Measurements from ENCODE around the gene DRGX.

The DRGX gene

DNA sequence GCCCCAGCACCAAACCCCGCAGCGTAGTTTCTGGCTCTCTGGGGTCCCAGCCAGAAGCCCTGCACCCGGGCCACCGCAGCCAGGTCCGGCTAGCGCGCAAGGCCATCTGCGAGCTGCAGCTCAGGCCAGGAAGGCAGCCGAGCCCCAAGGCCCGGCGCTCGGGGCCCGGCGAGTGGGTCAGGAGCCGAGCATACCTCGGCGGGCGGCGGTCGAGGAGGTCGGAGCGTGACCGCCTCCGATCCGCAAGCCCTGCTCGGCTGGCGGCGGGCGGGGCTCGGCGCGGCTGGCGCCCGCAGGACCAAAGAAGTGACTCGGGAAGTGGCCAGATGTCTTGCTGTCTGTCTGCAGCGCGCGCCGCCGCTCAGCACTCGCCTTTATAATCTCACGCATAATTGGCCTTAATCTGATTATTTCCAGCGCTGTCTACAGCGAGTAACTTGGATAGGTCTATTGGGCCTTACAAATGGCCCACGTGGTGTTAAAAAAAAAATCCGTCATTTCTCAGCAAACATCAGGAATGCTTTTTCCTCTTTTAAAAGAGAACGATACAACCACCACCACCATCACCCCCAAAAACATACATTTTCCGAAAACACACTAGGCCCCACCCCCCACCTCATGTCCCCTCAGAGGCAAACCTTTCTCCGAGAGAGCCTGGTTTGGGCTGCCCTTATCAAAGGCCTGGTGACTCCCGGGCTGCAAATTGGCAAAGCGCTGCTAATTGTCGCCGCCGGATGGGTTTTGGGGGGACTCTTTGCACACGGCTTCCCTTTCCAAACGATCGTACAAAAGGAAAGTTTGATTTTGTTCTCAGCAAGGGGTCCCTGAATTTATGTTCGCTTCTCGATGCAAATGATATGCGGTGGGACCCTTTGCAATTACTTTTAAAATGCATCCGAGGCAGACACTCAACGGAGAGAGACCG lies at the start of gene DRGX:
TSS of gene DRGX (minus strand) at position 349 of the 925 bp plus-strand sequence. CDS start 649 bp downstream, outside the sequence.
- in situ Hi-C loops (cut with MboI; ENCODE audit: low sequenced_read_pairs), result no loop called here

GRCh38 chr10:49444349-49444748 lies 48.5 kb upstream of the DRGX start:
- in situ Hi-C loops (cut with MboI; ENCODE audit: low sequenced_read_pairs), result no loop called here

GRCh38 chr10:49442863-49443262 lies 47.0 kb upstream of the DRGX start:
- in situ Hi-C loops (cut with MboI; ENCODE audit: low sequenced_read_pairs), result no loop called here

DNA sequence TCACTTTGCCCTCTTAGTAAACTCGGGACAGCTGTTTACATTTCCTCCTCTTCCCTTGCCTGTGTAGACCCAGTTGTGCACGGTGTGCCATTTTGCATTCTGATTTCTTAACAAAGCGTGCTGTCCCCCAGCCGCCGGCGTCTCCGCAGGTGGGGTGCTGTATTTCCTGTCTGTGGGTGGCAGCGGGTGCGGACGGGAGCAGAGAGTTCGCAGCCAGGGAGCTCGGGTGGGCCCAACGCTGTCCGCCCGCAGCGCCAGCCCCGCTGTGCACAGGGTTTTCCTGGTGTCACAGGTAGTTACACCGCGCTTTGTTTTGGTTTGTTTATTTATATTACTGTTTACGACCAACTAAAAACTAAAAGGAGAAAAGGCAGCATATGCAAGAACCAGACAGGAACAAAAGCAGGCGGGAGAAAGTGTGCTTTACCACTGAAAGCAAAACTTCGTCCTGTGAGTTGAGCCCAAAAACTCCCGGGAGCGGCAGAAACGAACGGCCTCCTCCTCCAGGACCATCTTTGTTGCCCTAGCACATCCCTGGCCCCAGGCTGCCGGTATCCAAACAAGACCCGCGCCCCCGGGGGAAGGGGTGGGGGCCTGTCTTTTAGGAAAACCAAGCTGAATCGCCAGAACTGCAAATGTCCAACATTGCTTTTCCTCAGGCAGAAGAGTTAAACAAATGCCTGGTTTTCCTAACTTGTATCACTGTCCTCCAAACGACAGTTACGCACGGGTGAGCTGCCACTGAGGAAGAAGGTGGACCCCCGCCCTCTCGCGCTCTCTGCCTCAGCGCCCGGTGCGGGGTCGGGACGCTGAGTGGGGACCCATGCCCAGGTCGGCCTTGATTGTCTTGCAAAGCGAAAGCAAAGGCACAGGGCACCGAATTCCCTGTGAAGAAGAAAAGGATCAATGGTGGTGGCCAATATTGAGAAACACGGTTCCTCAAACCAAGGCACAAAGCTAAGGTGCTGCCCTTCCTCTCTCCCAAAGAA lies 45.9 kb upstream of the DRGX start:
- in situ Hi-C loops (cut with MboI; ENCODE audit: low sequenced_read_pairs), result no loop called here

DNA sequence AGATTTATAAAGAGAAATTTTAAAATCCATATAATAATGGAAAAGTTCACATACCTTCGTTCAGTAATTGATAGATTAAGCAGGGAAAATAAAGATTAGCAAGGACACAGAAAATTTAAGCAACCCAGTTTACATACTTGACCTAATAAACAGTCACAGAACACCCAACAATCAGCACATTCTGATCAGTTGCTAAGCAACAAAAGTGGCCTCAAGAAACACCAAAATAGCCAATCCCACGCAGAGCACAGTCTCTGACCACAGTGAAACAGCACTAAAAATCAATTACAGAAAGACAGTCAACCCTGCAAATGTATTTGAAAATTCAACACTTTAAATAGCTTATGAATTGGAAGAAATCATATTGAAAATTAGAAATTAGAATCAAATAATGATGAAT lies 39.3 kb upstream of the DRGX start:
- in situ Hi-C loops (cut with MboI; ENCODE audit: low sequenced_read_pairs), result no loop called here

DNA sequence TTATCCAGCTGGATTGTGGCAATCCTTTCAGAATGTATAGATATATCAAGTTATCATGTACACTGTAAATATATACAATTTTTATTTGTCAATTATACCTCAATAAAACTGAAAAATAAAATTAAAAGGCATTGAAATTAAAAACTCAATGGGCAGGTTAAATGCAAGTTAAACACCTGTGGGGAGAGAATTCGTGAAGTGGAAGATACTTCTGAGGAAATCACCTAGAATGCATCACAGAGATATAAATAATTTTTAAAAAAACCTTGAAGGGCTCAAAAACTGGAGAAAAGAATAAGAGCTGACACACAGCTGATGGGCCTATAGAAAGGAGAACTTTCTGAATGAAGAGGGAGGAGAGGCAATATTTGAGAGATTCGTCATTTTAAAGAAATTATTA lies 37.2 kb upstream of the DRGX start:
- in situ Hi-C loops (cut with MboI; ENCODE audit: low sequenced_read_pairs), result no loop called here

GRCh38 chr10:49431426-49431825 lies 35.5 kb upstream of the DRGX start:
- in situ Hi-C loops (cut with MboI; ENCODE audit: low sequenced_read_pairs), result no loop called here

DNA sequence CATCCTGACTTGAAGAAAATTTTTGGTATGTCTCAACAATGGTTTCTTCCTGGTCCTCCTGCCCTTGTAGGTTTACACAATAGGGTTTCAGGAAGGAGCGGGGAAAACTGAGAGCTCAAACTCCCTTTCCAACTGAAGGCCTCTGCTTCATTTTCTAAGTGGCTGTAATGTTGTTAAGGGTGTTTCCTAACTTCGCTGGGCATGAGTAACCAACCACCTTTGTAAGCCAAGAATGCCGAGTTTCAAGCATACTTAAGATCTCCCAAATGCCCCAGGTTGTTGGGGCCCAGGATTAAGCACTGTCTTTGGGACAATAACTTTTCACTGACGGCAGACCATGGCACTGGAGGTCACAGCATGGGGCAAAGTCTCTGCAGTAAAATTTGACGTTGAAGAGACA lies 33.6 kb upstream of the DRGX start:
- in situ Hi-C loops (cut with MboI; ENCODE audit: low sequenced_read_pairs), result no loop called here

DNA sequence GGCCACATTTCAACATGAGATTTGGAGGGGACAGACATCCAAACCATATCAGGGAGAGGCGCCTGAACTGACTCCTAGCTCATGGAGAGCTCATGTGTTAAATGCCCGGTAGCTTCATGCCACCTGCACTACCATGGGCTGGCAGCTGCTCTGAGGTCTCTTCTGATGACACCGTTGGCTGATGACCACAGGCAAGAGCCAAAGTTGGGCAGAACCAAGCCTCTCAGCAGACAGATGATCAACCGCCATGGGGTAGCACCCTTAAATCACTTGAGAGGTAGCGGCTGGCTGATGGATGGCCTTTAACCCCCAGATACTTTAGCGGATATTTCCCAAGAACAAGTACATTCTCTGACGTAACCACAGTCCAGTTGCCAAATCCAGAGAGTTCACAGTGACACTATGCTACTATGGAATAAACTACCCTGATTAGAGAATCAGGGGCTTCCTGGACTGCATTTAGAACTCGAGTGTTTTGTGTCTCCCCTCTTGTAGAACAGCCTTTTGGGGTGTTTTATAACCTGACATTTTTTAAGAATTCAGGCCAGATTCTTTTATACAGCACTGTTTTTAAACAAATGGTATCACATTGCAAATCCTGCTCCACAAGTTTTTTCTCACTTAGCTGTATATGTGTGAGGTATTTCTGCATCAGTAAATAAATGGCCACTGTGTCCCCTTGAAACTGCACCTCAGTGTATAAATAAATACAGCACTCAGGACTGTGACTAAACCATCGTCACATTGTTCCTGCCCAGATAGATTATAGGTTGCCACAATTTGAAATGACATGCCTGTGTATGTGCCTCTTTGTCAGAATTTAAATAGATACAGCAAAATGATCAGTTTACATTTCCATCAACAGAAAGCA lies 30.8 kb upstream of the DRGX start:
- in situ Hi-C loops (cut with MboI; ENCODE audit: low sequenced_read_pairs), result no loop called here

- in situ Hi-C loops (cut with MboI; ENCODE audit: low sequenced_read_pairs), result no loop called here
Observed at GRCh38 chr10:49419005-49419404, 23.1 kb upstream of the DRGX start.

DNA sequence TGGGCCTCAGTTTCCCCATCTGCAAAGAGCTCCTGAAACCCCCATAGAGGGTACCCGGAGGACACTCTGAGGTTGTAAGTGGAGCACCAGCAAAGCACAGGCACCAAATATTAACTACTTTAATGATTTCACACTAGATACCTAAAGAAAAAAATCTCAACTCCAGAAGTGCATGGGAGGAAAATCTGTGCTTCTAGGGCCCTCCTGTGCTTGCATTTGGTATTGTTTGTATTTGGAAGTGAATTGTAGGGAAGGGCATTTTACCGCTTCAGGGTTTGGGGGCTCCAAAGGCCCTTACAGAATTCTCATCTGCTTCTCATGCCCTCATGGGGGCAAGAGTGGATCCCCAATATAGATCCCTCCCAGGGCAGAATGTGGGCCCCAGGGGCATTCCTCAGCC lies 22.4 kb upstream of the DRGX start:
- in situ Hi-C loops (cut with MboI; ENCODE audit: low sequenced_read_pairs), result no loop called here

DNA sequence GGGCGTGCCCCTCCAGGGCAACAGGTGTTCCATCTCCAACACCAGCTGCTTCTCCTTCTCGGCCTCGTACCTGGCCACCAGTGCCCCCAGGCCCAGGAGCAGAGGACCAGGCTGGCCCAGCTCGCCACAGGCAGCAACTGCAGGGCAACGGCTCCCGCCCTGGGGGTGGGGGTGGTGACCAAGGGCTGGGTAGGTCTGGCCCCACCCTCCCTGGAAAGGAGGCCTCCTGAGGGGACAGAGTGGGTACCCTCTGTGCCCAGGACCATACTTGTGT lies 22.1 kb upstream of the DRGX start:
- in situ Hi-C loops (cut with MboI; ENCODE audit: low sequenced_read_pairs), result no loop called here

DNA sequence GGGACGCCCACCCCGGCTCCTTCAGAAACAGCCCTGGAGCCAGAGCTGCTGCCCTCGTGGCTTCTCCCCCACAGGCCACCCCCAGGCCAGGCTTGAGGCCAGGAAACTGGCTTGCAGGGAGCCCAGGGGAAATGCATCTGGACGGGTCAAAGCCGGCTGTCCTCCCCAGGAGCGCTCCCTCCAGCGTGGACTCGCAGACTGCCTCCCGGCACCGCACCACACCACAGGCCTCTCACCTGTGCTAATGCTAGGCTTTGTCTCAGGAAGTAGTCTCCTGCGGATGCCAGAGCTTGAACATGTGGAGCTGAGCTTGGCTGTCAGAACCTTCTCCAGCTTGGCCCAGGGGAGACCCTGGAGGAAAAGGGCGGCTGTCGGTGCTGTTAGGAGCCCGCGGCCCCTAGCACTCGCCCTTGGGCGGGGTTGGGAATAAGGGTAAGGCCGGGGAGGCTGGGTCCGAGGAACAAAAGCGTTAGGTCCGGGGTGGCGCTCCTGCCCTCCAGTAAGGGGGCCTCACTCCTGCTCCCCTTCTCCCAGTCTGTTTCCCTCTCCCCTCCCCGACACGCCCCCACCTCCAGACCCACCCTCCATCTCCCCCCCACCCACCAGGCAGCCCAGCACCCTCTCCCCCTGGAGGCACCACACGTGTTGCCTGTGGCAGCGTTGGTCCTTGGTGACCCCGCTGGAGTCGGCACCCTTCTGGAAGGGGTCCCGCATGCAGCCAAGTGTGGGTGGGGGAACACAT lies 21.6 kb upstream of the DRGX start:
- in situ Hi-C loops (cut with MboI; ENCODE audit: low sequenced_read_pairs), result no loop called here

- in situ Hi-C loops (cut with MboI; ENCODE audit: low sequenced_read_pairs), result no loop called here
Observed at GRCh38 chr10:49415846-49416245, 20.0 kb upstream of the DRGX start.

- in situ Hi-C loops (cut with MboI; ENCODE audit: low sequenced_read_pairs), result no loop called here
Observed at GRCh38 chr10:49415109-49415508, 19.2 kb upstream of the DRGX start.

GRCh38 chr10:49414496-49414895 lies 18.6 kb upstream of the DRGX start:
- in situ Hi-C loops (cut with MboI; ENCODE audit: low sequenced_read_pairs), result no loop called here

GRCh38 chr10:49412571-49412970 lies 16.7 kb upstream of the DRGX start:
- in situ Hi-C loops (cut with MboI; ENCODE audit: low sequenced_read_pairs), result no loop called here

- in situ Hi-C loops (cut with MboI; ENCODE audit: low sequenced_read_pairs), result no loop called here
Observed at GRCh38 chr10:49410365-49411074, 14.6 kb upstream of the DRGX start.

GRCh38 chr10:49409755-49410154 lies 13.9 kb upstream of the DRGX start:
- in situ Hi-C loops (cut with MboI; ENCODE audit: low sequenced_read_pairs), result no loop called here
